GM18511 (cell line): ENCODE results near the gene PRR11.
"Not testable (repeated sequence)": the region's sequence is repeated elsewhere in the genome, so short reads cannot be mapped to it uniquely, and the experiment has no call there.

Experiments used
- ATAC-seq: cut with Tn5 transposase; IDR thresholded peaks from one replicate; pipeline ENCODE4 v1.9.1; 2021; ENCODE audit warnings: mild to moderate bottlenecking, moderate library complexity; ENCODE audit not compliant: unreplicated experiment

The PRR11 gene

DNA sequence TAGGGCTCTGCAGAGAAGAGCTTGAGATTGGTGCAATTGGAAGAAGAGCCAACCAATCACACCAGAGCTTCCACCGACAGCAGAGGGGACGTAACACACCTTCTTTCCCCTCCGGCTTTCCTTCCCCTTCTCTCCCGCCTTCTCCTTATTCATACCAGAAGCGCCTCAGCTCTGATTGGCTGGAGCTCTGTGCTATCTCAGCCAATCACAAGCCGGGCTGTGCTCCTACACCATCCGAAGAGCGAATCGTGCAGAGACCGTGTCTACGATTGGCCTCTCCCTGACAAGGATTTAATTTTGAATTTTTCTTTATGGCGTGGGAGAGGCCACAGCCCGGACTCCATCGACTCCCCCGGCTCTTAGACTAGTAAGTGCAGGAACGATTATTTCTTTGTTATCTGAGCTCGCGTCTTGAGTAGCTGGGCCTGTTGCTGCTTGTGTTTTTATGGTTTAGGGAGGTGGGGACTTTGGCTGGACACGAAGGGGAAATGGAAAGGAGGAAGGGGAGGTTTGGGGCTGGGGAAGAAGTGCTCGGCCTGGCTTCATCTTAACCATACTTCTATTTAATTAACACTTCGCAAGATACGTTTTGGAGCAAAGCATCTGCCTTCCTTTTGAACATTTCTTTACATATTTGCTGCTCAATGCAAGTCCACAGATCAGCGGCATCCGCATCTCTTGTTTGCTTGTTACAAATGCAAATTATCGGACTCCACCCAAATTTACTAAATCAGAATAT lies at the start of gene PRR11:
Gene PRR11, plus strand, starts transcription at position 308 of the 739 bp plus-strand sequence. CDS start 14,007 bp downstream, outside the sequence.
- ATAC-seq: peak; percentile 91

DNA sequence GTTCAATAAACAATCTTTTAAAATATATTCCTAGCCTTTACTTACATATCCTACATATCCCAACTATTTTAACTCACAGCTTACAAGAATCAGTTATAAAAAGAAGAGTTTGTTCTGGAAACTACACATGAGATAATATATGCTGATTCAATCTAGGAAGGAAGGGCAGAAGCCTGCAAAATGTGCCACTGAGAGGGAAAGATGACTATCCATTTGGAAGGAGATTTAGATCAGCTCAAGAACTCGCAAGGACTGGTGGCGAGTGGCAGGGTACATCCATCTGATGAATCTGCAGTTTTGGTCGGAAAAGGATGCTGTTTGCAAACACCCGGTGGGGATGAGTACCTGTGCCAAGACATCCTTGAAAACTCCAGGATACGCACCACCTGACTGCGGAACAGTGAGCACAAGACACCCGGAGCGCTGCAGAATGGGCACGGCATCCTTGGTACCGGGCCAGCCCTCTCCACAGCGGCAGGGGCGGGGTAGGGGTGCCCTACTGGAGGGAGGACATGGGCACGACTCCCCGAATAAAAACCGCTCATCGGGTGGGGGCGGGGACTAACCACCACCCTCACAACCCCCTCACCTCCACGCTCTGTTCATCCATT lies 49.6 kb upstream of the PRR11 start:
- ATAC-seq: peak; percentile 39

DNA sequence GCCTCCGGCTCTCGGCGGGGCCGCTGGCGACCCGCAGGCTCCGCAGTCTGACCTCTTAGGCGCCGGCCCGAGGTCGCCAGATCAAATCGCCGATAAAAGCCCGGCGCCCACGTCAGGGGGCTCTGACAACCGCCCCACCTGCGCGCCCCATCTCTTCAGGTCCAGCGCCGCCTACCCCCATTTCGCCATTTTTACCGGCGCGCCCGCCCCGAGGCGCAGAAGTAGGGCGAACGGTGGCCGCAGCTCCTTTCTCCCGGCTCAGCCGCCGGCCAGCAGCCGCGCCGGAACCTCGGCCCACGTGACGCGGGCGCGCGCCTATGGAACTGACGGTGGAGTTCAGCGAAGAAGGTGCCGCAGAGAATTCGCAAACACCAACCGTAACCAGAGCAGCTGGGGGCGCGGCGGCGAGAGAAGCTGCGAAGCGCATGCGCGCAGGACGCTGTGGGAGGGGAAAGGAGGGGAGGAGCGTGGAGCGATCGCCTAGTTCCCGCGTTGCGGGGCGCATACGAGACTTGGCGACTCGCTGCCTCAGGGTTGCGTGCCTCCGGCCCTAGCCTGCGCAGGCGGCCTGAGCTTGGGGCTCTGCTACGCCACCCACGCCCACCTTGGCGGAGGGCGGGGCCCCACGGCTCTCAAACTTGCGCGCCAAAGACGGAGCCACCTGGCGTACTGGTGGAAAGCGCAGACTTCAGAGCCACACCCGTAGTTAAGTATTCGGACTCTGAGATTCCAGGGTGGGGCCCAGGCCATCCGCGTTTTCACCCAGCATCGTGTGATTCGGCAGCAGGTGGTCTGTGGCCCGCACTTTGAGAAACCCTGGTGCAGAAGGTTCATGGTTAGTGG lies 48.9 kb upstream of the PRR11 start, which contains the start of gene TRIM37:
Gene TRIM37, minus strand, starts transcription at position 418 of the 843 bp plus-strand sequence. CDS start 419 bp downstream, outside the sequence.
- ATAC-seq: peak; percentile 91

DNA sequence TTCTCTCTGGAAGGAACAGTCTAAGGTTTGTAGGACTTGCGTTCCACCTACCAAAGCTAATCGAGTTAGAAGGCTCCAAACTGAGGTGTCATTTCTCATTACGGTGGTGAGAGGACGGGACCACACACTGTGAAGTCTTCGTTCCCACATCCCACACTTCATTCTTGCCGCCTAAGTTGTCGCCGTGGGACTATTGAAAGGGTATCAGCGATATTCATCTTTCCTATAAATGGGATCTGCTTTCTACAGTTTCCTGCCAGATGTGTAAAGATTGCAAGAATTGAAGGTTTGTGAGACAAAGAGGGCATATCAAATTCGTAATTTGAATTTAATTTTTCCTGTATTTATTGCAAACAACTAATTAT lies 48.3 kb upstream of the PRR11 start:
- ATAC-seq: no peak

DNA sequence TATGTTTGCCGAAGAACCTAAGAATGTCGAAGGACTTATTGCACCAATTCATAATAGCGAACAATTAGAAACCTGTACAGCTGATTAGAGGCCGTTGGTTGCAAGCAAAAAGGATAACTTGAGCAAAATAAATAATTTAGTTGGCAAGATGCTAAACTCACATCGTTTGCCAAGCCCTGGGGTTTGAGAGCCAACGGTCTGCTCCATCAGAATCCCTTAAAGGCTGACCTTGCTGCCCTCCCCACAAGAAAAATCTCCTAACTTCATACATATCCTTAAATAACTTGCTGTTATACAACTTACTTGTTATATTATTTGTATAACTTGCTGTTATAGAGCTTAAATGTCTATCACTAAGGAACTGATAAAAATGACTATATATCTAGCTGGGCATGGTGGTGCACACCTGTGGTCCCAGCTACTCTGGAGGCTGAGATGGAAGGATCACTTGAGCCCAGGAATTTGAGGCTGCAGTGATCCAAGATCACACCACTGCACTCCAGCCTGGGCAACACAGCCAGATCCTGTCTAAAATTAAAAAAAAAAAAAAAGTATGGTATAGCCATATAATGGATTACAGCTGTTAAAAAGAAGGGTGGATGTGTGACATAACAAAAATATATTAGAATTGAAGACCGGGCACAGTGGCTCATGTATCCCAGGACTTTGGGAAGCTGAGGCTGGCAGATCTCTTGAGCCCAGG lies 47.0 kb upstream of the PRR11 start:
- no peak for ATAC-seq

DNA sequence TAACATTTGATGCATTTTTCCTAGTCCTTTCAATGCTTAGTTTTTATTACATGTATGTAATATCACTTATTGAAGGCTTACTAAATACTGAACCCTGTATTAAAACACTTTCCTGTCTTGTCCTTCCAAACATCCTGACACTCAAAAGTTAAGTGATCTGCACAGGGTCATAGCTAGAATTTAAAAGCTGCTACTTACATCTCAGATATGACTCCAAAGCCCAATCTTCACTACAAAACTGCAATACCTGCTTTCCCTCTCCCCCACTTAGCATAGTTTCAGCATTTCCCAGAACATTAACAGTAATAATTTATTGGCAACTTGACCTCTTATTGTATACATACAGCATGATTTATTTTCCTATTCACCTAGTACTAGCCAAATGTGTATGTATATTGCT lies 44.6 kb upstream of the PRR11 start:
- ATAC-seq: no peak

DNA sequence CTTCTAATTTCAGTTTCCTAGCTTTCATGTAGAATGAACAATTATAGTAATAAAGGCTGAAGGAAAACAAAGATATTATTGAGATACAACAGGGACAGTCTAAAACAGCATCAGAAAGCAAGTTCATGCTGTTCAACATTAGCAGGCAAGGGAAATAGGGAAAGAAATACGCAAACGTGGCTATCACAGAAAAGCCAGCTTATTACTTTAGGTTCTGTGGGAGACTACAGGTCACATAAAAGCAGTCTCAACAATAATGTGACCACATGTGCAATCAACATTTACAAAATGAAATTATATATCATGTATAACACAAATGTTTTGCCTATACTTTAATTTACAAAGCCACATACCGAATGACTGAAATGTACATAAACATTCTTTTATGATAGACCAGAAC lies 44.0 kb upstream of the PRR11 start:
- ATAC-seq: no peak

DNA sequence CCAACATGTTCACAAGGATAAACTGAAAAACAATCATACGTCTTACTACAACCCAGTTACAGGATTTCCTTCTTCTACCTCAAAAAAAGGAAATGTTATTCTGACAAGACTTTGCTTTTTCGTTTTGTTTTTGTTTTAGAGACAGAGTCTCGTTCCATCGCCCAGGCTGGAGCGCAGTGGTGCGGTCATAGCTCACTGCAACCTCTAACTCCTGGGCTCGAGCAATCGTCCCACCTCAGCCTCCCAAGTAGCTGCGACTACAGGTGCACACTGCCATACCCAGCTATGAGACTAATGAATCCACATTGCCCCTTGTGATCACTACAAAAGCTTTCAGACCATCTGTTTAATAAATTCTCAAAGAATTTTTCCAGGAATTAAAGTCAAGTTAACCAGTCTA lies 40.1 kb upstream of the PRR11 start:
- no peak for ATAC-seq

DNA sequence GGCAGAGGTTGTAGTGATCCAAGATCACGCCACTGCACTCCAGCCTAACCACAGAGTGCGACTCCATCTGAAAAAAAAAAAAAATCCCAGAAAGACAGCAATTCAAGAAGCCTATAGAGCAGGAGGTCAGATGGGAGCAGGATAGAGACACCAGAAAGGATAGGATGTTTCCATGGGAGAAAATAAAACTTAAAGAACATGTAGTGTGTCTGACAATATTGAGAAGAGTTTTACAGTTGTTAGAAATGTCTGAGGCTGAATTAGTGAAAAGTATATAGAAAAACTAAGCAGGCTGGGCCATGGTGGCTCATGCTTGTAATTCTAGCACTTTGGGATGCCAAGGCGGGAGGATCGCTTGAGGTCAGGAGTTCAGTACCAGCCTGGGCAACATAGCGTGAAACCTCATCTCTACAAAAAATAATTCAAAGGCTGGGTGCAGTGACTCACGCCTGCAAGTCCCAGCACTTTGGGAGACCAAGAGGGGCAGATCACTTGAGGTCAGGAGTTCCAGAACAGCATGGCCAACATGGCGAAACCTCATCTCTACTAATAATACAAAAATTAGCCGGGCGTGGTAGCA lies 33.6 kb upstream of the PRR11 start:
- no peak for ATAC-seq

DNA sequence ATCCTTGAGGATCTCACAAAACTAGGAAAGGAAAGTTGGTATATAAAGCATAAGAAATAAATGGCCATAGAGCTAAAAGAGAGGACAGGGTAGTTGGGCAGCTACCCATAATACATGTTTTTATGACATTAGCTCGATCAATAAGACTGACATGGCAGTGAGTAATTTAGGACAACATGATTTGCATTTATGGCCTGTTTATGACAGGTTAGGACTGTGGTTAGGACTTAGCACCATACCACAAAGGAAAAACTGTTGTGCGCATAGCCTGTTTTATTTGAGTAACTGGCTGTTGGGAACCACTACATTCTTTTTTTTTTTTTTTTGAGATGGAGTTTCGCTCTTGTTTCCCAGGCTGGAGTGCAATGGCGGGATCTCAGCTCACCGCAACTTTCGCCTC lies 30.9 kb upstream of the PRR11 start:
- ATAC-seq: no peak

DNA sequence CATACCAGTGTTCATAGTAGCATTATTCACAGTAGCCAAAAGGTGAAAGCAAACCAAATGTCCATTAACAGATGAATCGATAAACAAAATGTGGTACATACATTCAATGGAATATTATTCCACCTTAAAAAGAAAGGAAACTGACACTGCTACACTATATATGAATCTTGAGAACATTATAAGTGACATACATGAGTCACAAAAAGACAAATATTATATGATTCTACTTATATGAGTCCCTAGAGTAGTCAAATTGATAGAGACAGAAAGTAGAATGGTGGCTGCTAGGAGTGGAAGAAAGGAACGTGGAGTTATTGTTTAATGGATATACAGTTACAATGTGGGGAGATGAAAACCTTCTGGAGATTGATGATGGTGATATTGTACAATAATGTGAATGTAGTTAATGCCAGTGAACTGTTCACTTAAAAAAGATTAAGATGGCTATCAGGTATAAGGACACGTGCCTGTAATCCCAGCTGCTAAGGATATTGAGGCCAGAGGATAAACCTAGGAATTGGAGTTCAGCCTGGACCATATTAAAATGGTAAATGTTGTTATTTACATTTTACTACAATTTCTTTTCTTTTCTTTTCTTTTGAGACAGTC lies 28.6 kb upstream of the PRR11 start:
- ATAC-seq: no peak

DNA sequence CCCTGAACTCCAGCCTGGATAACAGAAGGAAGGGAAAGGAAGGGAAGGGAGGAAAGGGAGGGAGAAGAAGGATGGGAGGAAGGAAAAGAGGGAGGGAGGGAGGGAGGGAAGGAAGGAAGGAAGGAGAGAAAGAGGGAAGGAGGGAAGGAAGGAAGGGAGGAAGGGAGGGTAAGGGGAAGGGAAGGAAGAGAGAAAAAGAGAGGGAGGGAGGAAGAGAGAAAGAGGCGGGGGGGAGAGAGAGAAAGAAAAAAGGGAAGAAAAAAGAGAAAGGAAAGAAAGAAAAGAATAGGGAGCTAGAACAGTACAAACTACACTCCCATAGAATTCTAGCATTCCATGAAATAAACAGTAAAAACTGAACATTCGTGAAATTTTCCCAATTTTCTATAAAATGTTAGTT lies 25.7 kb upstream of the PRR11 start:
- no peak for ATAC-seq

DNA sequence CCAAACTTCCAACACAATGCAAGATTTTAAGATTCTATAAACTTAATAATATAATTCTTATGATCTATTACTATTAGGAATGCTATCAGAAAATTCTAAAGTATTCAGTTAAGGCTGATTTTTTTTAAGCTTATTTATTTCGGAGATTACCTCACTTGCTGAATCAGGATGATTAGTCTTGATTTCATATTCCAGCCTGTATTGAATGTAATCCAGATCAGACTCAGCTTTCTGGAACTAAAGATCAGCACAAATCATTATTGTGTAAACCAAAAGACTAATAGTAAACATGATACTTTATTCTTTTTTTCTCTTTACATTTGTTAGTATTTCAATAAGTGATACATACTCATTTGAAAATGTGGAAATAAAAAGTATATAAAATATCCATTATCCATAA lies 24.4 kb upstream of the PRR11 start:
- ATAC-seq: no peak

DNA sequence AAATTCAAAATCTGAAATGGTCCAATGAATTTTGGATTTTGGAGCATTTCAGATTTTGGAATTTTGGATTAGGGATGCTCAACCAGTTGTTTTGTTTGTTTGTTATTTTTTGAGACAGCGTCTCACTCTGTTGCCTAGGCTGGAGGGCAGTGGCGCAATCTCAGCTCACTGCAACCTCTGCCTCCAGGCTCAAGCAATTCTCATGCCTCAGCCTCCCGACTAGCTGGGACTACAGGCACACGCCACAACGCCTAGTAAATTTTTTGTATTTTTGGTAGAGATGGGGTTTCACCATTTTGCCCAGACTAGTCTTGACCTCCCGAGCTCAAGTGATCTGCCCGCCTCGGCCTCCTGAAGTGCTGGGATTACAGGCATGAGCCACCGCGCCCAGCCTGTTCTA lies 17.2 kb upstream of the PRR11 start:
- ATAC-seq: not testable (repeated sequence)

DNA sequence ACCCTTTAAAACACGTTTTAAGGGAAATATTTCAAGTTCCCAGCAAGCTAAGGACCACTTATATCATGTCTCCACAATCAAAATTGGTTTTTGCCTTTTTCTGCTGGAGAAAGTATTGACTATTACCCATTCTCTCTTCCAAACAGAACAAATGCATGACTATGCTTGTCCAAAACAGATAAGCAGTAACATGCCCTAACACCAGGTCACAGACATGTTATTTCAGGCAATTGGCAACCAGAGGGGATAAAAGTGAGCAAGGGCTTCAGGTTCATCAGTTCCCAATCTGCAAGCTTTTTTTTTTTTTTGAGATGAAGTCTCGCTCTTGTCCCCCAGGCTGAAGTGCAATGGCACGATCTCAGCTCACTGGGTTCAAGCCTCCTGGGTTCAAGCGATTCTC lies 15.6 kb upstream of the PRR11 start:
- ATAC-seq: no peak

DNA sequence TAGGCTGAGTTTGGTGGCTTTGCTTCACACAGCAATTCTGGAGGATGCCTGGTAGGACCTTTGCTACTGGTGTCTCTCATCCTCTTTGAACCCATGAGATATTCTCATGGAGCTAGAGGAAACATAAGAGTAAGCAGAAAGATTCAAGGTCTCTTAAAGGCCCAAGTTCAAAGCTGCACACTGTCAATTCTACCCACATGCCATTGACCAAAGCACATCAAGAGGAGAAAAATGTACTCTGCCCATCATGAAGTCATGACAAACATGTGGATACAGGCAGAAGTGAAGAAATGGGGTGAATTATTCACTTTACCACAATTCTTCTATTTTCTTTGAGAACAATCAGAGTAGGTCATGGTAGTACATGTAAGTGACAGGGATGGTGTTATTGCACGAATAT lies 13.7 kb upstream of the PRR11 start:
- no peak for ATAC-seq

DNA sequence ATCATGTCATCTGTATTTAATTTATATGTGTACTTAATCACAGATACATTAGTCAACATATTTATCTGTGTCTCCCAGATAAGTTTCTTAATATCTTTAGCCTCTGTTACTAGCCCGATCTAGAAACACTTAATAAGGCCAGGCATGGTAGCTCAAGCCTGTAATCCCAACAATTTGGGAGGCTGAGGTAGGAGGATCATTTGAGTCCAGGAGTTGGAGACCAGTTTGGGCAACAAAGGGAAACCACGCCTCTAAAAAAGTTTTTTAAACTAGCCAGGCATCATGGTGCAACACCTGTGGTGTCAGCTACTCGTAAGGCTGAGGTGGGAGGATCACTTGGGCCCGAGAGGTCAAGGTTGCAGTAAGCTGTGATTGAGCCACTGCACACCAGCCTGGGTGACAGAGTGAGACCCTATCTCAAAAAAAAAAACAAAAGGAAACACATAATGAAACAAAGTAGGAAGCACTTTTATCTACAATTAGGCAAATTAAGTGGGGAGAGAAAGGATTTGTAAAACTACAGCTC lies 9.9 kb upstream of the PRR11 start:
- ATAC-seq: no peak

DNA sequence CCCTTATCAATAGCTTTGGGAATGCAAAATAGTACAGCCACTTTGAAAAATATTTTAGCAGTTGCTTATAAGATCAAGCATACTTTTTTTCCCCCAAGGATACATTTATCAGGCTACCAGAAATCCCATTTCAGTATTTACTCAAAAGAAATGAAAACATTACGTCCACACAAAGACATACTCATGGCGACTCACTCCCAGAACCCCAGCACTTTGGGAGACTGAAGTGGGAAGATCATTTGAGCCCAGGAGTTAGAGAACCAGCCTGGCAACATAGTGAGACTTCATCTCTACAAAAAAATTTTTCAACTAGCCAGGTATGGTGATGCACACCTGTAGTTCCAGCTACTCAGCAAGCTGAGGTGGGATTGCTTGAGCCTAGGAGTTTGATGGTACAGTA lies 6.5 kb upstream of the PRR11 start:
- ATAC-seq: no peak

DNA sequence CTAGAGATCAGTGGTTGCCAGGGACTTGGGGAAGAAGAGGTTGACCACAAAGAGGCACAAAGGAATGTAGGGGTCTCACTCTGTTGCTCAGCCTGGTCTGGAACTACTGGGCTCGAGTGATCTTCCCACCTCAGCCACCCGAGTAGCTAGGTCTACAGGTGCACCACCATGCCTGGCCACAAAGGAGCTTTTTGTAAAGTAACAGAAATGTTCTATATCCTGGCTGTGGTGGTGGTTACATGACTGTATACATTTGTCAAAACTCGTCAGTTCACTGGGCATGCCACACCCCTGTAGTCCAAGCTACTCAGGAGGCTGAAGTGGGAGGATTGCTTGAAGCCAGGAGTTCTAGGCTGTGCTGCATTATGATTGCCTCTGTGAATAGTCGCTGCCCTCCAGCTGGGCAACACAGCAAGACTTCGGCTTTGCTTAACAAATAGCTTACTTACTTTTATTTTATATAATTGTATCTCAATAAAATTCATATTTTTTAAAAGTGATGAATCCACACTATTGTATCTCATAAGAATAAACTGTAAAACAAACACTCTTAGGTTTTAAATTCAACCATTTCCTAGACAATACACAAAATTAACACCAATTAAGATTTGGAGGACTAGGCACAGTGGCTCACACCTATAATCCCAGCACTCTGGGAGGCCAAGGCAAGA lies 5.6 kb upstream of the PRR11 start:
- ATAC-seq: no peak

DNA sequence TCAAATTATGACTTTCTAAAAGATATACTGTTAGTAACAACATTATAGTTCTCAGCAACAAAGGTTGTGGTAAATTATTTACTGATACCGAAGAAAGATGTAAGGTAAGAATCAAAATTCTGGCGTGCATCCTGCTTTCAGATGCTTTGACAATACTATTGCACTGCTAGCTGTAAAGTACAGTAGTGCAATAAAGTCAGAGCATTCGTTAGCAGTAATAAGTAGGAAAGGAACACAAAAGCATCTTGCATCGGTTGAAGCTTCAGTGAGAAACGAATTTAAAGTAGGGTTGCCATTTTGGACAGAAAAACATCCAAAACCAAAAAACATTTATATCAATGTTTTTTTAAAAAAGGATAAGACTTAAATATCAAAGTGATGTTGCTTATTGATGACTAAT lies 4.5 kb upstream of the PRR11 start:
- no peak for ATAC-seq
